ENCODE results near the gene CD93.

DNA sequence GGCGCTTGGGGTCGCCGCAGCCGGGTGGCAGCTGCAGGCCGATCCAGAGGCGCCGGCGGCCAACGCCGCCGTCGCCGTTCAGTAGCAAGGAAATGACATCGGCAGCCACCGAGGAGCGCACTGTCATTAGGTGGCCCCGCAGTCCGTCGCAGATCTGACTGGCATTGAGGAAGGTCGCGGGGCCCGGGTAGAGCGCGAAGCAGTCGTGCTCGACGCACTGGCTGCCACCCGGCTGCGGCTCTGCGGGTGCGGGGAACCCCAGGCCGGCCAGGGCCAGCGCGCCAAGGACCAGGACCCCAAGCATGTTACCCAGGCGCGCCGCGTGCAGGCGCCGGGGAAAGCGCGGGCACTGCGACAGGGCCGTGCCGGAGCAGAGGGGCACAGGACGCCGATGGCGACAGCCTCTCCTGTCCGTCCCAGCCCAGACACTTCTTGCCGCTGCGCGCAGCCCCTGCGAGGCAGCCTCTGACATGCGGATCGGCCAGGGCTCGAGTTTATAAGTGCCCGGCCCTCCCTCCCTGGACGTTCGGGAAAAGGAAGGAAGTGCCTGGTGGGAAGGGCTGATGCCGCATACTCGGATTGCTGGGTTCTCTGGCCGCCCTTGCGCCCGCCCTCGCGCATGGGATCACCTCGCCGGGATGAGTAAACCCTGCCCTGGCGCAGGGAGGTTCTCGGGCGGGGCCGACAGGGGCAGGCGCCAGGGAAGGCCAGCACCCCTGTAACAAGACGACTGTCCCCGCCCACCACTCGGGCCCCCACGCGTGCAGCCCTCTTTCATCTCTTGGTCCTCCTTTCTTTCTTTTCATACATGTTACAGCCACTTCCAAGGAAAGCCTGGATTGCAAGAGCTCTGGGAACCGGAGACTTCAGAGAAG lies 36.7 kb downstream of the CD93 start, which contains the start of gene THBD:
- no peak for TF ChIP-seq POLR2A (IDR thresholded peaks at IDR 0.05)
- TF ChIP-seq POLR2AphosphoS5 (IDR thresholded peaks at IDR 0.05) = peak; percentile 66 to 97 (median 96)
